ENCODE data around the gene NEUROG1.

DNA sequence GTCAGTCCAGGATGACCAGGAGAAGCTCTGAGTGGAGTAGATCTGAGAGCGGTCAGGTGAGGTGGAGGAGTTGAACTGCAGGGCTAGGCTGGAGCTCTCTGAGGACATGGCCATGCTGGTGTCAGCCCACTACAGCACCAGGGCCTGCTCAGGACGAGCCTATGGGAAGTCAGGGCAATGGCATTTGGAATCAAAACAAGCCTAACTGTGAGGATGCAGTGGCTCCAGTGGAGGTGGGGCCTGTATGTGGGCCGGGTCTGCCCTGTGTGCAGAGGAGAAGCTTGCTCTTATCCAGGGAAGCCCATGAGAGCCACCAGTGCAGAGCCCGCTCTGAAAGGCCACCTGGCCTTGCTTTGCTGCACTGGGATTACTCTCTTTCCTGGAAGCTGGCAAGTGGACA is 31.9 kb upstream of the NEUROG1 start:
- TF ChIP-seq POLR2AphosphoS5 (IDR thresholded peaks at IDR 0.05; ENCODE audit: low read depth) (no peak), EZH2phosphoT487 (IDR thresholded peaks at IDR 0.05; ENCODE audit: unreplicated experiment) (no peak), ZNF114 (CRISPR knock-in tag; IDR thresholded peaks at IDR 0.05) (no peak), EZH2 (IDR thresholded peaks at IDR 0.05; ENCODE audit: low read depth, unreplicated experiment) (no peak), ZNF331 (CRISPR knock-in tag; IDR thresholded peaks at IDR 0.05; ENCODE audit: low read depth) (no peak), CREB1 (CRISPR knock-in tag; IDR thresholded peaks at IDR 0.05; ENCODE audit: low read depth) (no peak)
- TF ChIP-seq, protein P1, sequence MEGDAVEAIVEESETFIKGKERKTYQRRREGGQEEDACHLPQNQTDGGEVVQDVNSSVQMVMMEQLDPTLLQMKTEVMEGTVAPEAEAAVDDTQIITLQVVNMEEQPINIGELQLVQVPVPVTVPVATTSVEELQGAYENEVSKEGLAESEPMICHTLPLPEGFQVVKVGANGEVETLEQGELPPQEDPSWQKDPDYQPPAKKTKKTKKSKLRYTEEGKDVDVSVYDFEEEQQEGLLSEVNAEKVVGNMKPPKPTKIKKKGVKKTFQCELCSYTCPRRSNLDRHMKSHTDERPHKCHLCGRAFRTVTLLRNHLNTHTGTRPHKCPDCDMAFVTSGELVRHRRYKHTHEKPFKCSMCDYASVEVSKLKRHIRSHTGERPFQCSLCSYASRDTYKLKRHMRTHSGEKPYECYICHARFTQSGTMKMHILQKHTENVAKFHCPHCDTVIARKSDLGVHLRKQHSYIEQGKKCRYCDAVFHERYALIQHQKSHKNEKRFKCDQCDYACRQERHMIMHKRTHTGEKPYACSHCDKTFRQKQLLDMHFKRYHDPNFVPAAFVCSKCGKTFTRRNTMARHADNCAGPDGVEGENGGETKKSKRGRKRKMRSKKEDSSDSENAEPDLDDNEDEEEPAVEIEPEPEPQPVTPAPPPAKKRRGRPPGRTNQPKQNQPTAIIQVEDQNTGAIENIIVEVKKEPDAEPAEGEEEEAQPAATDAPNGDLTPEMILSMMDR (conservative IDR thresholded peaks at IDR 0.05; ENCODE audit: low read depth in 2 of 2): no peak
- TF ChIP-seq, protein P2, sequence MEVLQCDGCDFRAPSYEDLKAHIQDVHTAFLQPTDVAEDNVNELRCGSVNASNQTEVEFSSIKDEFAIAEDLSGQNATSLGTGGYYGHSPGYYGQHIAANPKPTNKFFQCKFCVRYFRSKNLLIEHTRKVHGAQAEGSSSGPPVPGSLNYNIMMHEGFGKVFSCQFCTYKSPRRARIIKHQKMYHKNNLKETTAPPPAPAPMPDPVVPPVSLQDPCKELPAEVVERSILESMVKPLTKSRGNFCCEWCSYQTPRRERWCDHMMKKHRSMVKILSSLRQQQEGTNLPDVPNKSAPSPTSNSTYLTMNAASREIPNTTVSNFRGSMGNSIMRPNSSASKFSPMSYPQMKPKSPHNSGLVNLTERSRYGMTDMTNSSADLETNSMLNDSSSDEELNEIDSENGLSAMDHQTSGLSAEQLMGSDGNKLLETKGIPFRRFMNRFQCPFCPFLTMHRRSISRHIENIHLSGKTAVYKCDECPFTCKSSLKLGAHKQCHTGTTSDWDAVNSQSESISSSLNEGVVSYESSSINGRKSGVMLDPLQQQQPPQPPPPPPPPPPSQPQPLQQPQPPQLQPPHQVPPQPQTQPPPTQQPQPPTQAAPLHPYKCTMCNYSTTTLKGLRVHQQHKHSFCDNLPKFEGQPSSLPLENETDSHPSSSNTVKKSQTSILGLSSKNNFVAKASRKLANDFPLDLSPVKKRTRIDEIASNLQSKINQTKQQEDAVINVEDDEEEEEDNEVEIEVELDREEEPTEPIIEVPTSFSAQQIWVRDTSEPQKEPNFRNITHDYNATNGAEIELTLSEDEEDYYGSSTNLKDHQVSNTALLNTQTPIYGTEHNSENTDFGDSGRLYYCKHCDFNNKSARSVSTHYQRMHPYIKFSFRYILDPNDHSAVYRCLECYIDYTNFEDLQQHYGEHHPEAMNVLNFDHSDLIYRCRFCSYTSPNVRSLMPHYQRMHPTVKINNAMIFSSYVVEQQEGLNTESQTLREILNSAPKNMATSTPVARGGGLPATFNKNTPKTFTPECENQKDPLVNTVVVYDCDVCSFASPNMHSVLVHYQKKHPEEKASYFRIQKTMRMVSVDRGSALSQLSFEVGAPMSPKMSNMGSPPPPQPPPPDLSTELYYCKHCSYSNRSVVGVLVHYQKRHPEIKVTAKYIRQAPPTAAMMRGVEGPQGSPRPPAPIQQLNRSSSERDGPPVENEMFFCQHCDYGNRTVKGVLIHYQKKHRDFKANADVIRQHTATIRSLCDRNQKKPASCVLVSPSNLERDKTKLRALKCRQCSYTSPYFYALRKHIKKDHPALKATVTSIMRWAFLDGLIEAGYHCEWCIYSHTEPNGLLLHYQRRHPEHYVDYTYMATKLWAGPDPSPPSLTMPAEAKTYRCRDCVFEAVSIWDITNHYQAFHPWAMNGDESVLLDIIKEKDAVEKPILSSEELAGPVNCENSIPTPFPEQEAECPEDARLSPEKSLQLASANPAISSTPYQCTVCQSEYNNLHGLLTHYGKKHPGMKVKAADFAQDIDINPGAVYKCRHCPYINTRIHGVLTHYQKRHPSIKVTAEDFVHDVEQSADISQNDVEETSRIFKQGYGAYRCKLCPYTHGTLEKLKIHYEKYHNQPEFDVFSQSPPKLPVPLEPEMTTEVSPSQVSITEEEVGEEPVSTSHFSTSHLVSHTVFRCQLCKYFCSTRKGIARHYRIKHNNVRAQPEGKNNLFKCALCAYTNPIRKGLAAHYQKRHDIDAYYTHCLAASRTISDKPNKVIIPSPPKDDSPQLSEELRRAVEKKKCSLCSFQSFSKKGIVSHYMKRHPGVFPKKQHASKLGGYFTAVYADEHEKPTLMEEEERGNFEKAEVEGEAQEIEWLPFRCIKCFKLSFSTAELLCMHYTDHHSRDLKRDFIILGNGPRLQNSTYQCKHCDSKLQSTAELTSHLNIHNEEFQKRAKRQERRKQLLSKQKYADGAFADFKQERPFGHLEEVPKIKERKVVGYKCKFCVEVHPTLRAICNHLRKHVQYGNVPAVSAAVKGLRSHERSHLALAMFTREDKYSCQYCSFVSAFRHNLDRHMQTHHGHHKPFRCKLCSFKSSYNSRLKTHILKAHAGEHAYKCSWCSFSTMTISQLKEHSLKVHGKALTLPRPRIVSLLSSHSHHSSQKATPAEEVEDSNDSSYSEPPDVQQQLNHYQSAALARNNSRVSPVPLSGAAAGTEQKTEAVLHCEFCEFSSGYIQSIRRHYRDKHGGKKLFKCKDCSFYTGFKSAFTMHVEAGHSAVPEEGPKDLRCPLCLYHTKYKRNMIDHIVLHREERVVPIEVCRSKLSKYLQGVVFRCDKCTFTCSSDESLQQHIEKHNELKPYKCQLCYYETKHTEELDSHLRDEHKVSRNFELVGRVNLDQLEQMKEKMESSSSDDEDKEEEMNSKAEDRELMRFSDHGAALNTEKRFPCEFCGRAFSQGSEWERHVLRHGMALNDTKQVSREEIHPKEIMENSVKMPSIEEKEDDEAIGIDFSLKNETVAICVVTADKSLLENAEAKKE (CRISPR knock-in tag; IDR thresholded peaks at IDR 0.05): no peak
- TF ChIP-seq, protein P3, sequence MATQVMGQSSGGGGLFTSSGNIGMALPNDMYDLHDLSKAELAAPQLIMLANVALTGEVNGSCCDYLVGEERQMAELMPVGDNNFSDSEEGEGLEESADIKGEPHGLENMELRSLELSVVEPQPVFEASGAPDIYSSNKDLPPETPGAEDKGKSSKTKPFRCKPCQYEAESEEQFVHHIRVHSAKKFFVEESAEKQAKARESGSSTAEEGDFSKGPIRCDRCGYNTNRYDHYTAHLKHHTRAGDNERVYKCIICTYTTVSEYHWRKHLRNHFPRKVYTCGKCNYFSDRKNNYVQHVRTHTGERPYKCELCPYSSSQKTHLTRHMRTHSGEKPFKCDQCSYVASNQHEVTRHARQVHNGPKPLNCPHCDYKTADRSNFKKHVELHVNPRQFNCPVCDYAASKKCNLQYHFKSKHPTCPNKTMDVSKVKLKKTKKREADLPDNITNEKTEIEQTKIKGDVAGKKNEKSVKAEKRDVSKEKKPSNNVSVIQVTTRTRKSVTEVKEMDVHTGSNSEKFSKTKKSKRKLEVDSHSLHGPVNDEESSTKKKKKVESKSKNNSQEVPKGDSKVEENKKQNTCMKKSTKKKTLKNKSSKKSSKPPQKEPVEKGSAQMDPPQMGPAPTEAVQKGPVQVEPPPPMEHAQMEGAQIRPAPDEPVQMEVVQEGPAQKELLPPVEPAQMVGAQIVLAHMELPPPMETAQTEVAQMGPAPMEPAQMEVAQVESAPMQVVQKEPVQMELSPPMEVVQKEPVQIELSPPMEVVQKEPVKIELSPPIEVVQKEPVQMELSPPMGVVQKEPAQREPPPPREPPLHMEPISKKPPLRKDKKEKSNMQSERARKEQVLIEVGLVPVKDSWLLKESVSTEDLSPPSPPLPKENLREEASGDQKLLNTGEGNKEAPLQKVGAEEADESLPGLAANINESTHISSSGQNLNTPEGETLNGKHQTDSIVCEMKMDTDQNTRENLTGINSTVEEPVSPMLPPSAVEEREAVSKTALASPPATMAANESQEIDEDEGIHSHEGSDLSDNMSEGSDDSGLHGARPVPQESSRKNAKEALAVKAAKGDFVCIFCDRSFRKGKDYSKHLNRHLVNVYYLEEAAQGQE (IDR thresholded peaks at IDR 0.05; ENCODE audit: unreplicated experiment): no peak
